Osteoblast (primary cell): ENCODE data around the gene PLIN5. TPM values are rescaled to one million over a fixed set of nuclear protein-coding genes. Genes with fewer than 3 reads are reported as not detected.

Source experiments
- DNase-seq: peaks from one replicate; pipeline ENCODE4 v3.0.0; 2011; ENCODE audit warnings: low spot score, mixed read lengths; ENCODE audit not compliant: insufficient read length; ENCODE audit errors: missing footprints
- H2AFZ ChIP-seq: 2 replicates; pipeline ENCODE4 v1.6.0; 2011; ENCODE audit warnings: mild to moderate bottlenecking, low read length
- H3K27ac ChIP-seq: 2 replicates; pipeline ENCODE4 v1.5.1; 2011; ENCODE audit warnings: mild to moderate bottlenecking, low read depth, low read length, moderate library complexity
- H3K27me3 ChIP-seq: 2 replicates; pipeline ENCODE4 v1.6.0; 2012; ENCODE audit warnings: mild to moderate bottlenecking, control low read depth, inconsistent platforms, low read length, moderate library complexity; ENCODE audit not compliant: insufficient read depth
- H3K36me3 ChIP-seq: 2 replicates; pipeline ENCODE4 v1.5.1; 2011; ENCODE audit warnings: mild to moderate bottlenecking, low read length, control low read depth, moderate library complexity; ENCODE audit not compliant: insufficient read depth
- H3K4me1 ChIP-seq: 2 replicates; pipeline ENCODE4 v1.5.1; 2011; ENCODE audit warnings: mild to moderate bottlenecking, low read length, control low read depth, moderate library complexity; ENCODE audit not compliant: insufficient read depth
- H3K4me2 ChIP-seq: 2 replicates; pipeline ENCODE4 v1.6.0; 2011; ENCODE audit warnings: mild to moderate bottlenecking, low read length; ENCODE audit not compliant: insufficient read depth
- H3K4me3 ChIP-seq: fragments of 200-600 bp; sonication (generic); 3 replicates; pipeline ENCODE4 v1.5.1; 2012; ENCODE audit warnings: mild to moderate bottlenecking, low read length, inconsistent platforms; ENCODE audit not compliant: insufficient read depth
- H3K79me2 ChIP-seq: 2 replicates; pipeline ENCODE4 v1.6.0; 2012; ENCODE audit warnings: mild to moderate bottlenecking, low read length, control low read depth, inconsistent platforms; ENCODE audit not compliant: insufficient read depth
- H3K9me3 ChIP-seq: 2 replicates; pipeline ENCODE4 v1.5.1; 2011; ENCODE audit warnings: low read depth, low read length, control low read depth
- H4K20me1 ChIP-seq: 2 replicates; pipeline ENCODE4 v1.6.0; 2012; ENCODE audit warnings: mild to moderate bottlenecking, low read length, control low read depth; ENCODE audit not compliant: insufficient read depth
- CTCF ChIP-seq: IDR thresholded peaks from 2 replicates; pipeline ENCODE4 v1.5.1; 2011; ENCODE audit warnings: mild to moderate bottlenecking, low read depth, low read length, moderate library complexity; ENCODE audit errors: extremely low read depth
- total RNA-seq: library from RNA; depleted of rRNA; stranded (reverse); fragments of >200 nt; gene quantifications from 2 replicates; pipeline ENCODE4 v1.2.3, GENCODE V29; 2012

Gene PLIN5
- total RNA-seq, 1 donor = 0.36 TPM

GRCh38 chr19:4525563-4526002, 9.4 kb downstream of the PLIN5 start:
- Histone ChIP-seq H3K79me2 (no peaks in the 10 kb centered on the region), H3K36me3 (no peaks in the 10 kb centered on the region), H3K4me2 (no peak overlapping the region), H3K27ac (no peak overlapping the region), H3K4me3 (no peak overlapping the region), H3K27me3 (no peaks in the 10 kb centered on the region), H3K9me3 (no peaks in the 10 kb centered on the region), H3K4me1 (peaks cover 2% of the 10 kb centered on the region), H4K20me1 (no peaks in the 10 kb centered on the region), H2AFZ (no peak overlapping the region)
- DNase-seq = no peak
- TF ChIP-seq CTCF = no peak

GRCh38 chr19:4524808-4525562, 10.0 kb downstream of the PLIN5 start:
- DNase-seq = peak; percentile 97

GRCh38 chr19:4523306-4524110, 11.5 kb downstream of the PLIN5 start:
- peaks cover 7% of the 10 kb centered on the region for H3K4me1 ChIP-seq
- H3K4me3 ChIP-seq = no peak overlapping the region
- H3K27me3 ChIP-seq = peaks cover 11% of the 10 kb centered on the region
- H4K20me1 ChIP-seq = no peaks in the 10 kb centered on the region
- H2AFZ ChIP-seq = no peak overlapping the region
- H3K27ac ChIP-seq = no peak overlapping the region
- peak; percentile 93 for DNase-seq
- H3K36me3 ChIP-seq = no peaks in the 10 kb centered on the region
- H3K79me2 ChIP-seq = no peaks in the 10 kb centered on the region
- no peaks in the 10 kb centered on the region for H3K9me3 ChIP-seq
- TF ChIP-seq CTCF = peak; percentile 70
- H3K4me2 ChIP-seq = no peak overlapping the region

More at GRCh38 chr19:4524808-4525562, 10.0 kb downstream of the PLIN5 start:
- H3K27ac ChIP-seq = no peak overlapping the region
- peak; percentile 79 for TF ChIP-seq CTCF
- no peaks in the 10 kb centered on the region for H3K36me3 ChIP-seq
- no peak overlapping the region for H3K4me3 ChIP-seq
- peaks cover 2% of the 10 kb centered on the region for H3K4me1 ChIP-seq
- no peaks in the 10 kb centered on the region for H3K9me3 ChIP-seq
- H2AFZ ChIP-seq = no peak overlapping the region
- H3K79me2 ChIP-seq = no peaks in the 10 kb centered on the region
- H3K4me2 ChIP-seq = no peak overlapping the region
- H4K20me1 ChIP-seq = no peaks in the 10 kb centered on the region
- peaks cover under 1% of the 10 kb centered on the region for H3K27me3 ChIP-seq
